Effector memory CD4-positive, alpha-beta T cell (primary cell): ENCODE data around the gene WNT3A.

Source experiments
- DNase-seq, 3 donors: peaks; one replicate each; pipeline ENCODE4 v3.0.0-alpha.2; 2020
- H3K27ac ChIP-seq: 2 replicates; pipeline ENCODE4 v1.7.0; 2013; ENCODE audit warnings: mild to moderate bottlenecking, low read length, moderate library complexity; ENCODE audit not compliant: insufficient read depth, poor library complexity, severe bottlenecking
- H3K27me3 ChIP-seq: replicated peaks from 2 replicates; pipeline ENCODE4 v1.7.0; 2013; ENCODE audit warnings: mild to moderate bottlenecking, low read length; ENCODE audit not compliant: insufficient read depth, control insufficient read depth, poor library complexity, severe bottlenecking
- H3K36me3 ChIP-seq: 2 replicates; pipeline ENCODE4 v1.7.0; 2013; ENCODE audit warnings: mild to moderate bottlenecking, low read length, moderate library complexity; ENCODE audit not compliant: control insufficient read depth, insufficient read depth
- H3K4me1 ChIP-seq: 2 replicates; pipeline ENCODE4 v1.7.0; 2013; ENCODE audit warnings: low read length, mild to moderate bottlenecking; ENCODE audit not compliant: control insufficient read depth, insufficient read depth, poor library complexity, severe bottlenecking
- H3K4me3 ChIP-seq: 2 replicates; pipeline ENCODE4 v1.7.0; 2013; ENCODE audit warnings: low read length, low read depth, mild to moderate bottlenecking; ENCODE audit not compliant: insufficient read depth, poor library complexity, severe bottlenecking
- H3K9me3 ChIP-seq: 2 replicates; pipeline ENCODE4 v1.7.0; 2013; ENCODE audit warnings: mild to moderate bottlenecking, low read length, moderate library complexity; ENCODE audit not compliant: control insufficient read depth

Gene WNT3A

GRCh38 chr1:228007049-228007800 lies 427 bp downstream of the WNT3A start:
- Histone ChIP-seq H3K4me3 (no peak overlapping the region), H3K9me3 (no peaks in the 10 kb centered on the region), H3K4me1 (peaks cover 18% of the 10 kb centered on the region), H3K27me3 (peaks cover 37% of the 10 kb centered on the region), H3K27ac (no peak overlapping the region), H3K36me3 (no peaks in the 10 kb centered on the region)
- no peak for DNase-seq

- H3K36me3 ChIP-seq: no peaks in the 10 kb centered on the region
- peaks cover 37% of the 10 kb centered on the region for H3K27me3 ChIP-seq
- H3K27ac ChIP-seq: no peak overlapping the region
- DNase-seq: no peak
- H3K4me1 ChIP-seq: peaks cover 18% of the 10 kb centered on the region
- H3K9me3 ChIP-seq: no peaks in the 10 kb centered on the region
- no peak overlapping the region for H3K4me3 ChIP-seq
These were observed 1.1 kb downstream of the WNT3A start for GRCh38 chr1:228007801-228008341.

GRCh38 chr1:228008391-228009115 lies 1.8 kb downstream of the WNT3A start:
- no peak for DNase-seq
- H3K36me3 ChIP-seq: no peaks in the 10 kb centered on the region
- peaks cover 34% of the 10 kb centered on the region for H3K27me3 ChIP-seq
- peak overlapping the region; percentile 33 for H3K4me3 ChIP-seq
- H3K4me1 ChIP-seq: peaks cover 18% of the 10 kb centered on the region
- H3K9me3 ChIP-seq: no peaks in the 10 kb centered on the region
- H3K27ac ChIP-seq: no peak overlapping the region

GRCh38 chr1:228009116-228009827 lies 2.5 kb downstream of the WNT3A start:
- Histone ChIP-seq H3K36me3 (no peaks in the 10 kb centered on the region), H3K4me1 (peaks cover 17% of the 10 kb centered on the region), H3K27me3 (peaks cover 29% of the 10 kb centered on the region), H3K9me3 (no peaks in the 10 kb centered on the region), H3K4me3 (peak overlapping the region; percentile 33), H3K27ac (no peak overlapping the region)
- DNase-seq: no peak

- Histone ChIP-seq H3K4me1 (peaks cover 14% of the 10 kb centered on the region), H3K4me3 (no peak overlapping the region), H3K27me3 (peaks cover 20% of the 10 kb centered on the region), H3K27ac (no peak overlapping the region), H3K36me3 (no peaks in the 10 kb centered on the region), H3K9me3 (no peaks in the 10 kb centered on the region)
- DNase-seq: no peak
These were observed 3.3 kb downstream of the WNT3A start for GRCh38 chr1:228009828-228010775.

- Histone ChIP-seq H3K27me3 (peaks cover 12% of the 10 kb centered on the region), H3K27ac (no peak overlapping the region), H3K4me1 (peaks cover 14% of the 10 kb centered on the region), H3K4me3 (no peak overlapping the region), H3K9me3 (no peaks in the 10 kb centered on the region), H3K36me3 (no peaks in the 10 kb centered on the region)
- DNase-seq: no peak
These were observed 4.1 kb downstream of the WNT3A start for GRCh38 chr1:228010921-228011320.

- Histone ChIP-seq H3K27me3 (peaks cover 6% of the 10 kb centered on the region), H3K9me3 (no peaks in the 10 kb centered on the region), H3K4me1 (peaks cover 12% of the 10 kb centered on the region), H3K4me3 (no peak overlapping the region), H3K36me3 (no peaks in the 10 kb centered on the region), H3K27ac (no peak overlapping the region)
- DNase-seq: no peak
These were observed 5.0 kb downstream of the WNT3A start for GRCh38 chr1:228011721-228012311.

- no peaks in the 10 kb centered on the region for H3K36me3 ChIP-seq
- peaks cover 8% of the 10 kb centered on the region for H3K4me1 ChIP-seq
- no peak overlapping the region for H3K27ac ChIP-seq
- DNase-seq: no peak
- no peak overlapping the region for H3K4me3 ChIP-seq
- no peaks in the 10 kb centered on the region for H3K9me3 ChIP-seq
- peaks cover 6% of the 10 kb centered on the region for H3K27me3 ChIP-seq
These were observed 5.8 kb downstream of the WNT3A start for GRCh38 chr1:228012555-228012954.
